ENCODE data around the gene GSTCD.
"Not testable (repeated sequence)": the region's sequence is repeated elsewhere in the genome, so short reads cannot be mapped to it uniquely, and the experiment has no call there.

GSTCD gene

DNA sequence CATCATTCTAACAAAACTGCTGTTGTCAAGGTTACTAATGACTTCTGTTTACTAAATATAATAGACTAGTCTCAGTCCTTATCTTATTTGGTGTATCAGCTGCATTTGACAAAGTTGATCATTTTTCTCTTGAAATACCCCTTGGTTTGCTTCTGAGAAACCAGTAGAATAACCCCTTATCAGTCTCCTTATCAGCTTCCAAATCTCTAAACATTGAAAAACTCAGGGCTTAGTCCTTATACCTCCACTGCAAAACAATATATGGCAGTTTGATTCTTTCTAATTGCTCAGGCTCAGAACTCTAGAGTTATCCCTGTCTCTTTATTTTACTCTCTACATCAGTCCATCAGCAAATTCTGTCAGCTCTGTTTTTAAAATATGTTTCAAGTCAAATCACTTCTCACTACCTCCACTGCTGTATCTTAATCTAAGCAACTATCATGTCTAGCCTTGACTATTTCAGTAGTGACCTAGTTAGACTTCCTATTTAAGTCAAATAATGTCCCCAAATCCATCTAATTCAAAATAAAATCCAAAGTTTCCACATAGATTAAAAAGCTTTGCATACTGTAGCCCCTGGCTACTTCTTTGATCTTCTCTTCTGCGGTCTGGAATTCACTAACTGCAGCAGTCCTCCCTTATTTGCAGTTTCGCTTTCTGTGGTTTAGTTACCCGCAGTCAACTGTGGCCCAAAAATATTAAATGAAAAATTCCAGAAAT, 99.6 kb downstream of the GSTCD start:
- no peak for DNase-seq (ENCODE audit: low read depth)

DNA sequence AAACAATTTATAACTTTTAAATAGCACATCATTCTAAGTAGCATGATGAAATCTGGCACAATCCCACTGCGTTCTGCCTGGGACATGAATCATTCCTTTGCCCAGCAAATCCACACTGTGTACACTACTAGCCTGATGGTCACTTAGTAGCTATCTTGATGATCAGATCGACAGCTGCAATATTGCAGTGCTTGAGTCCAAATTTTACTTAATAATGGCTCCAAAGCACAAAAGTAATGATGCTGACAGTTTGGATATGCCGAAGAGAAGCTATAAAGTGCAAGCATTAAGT, 100.1 kb downstream of the GSTCD start:
- DNase-seq (ENCODE audit: low read depth): no peak

DNA sequence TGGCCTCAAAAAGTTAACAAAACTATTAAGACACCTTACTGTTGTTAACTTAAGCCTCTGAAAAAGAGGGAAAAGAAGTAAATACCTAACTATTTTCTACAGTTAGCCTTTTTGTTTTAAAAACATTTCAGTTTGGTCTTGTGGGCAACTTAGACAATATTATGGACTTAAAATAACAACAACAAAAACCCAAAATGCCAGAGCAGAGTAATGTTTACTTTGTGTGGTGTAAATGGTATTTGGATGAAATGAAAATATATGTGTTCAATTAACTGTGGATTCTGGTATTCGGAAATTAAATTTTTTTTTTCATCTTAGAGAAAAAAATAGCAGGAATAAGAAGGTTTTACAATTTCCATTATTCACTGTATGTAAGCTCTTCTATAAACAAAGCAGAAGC, 107.1 kb downstream of the GSTCD start:
- no peak for DNase-seq (ENCODE audit: low read depth)

DNA sequence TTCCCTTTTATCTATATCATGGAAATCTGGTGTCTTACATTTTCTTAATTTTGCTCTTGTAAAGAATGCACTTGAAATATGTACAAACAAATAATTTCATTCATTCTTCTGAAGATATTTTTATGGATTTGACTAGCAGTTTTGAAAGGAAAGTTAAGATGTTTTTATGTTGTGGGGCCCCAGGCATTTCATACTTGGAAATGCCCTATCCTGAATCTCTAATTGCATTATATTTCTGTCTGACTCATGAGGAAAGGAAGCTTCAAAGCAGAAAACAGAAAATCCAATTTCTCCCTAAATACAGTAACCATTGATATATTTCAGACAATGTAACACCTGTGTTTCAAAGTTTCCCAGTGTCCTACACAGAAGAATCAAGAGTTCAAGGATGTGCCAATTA, 113.5 kb downstream of the GSTCD start:
- DNase-seq (ENCODE audit: low read depth): no peak

DNA sequence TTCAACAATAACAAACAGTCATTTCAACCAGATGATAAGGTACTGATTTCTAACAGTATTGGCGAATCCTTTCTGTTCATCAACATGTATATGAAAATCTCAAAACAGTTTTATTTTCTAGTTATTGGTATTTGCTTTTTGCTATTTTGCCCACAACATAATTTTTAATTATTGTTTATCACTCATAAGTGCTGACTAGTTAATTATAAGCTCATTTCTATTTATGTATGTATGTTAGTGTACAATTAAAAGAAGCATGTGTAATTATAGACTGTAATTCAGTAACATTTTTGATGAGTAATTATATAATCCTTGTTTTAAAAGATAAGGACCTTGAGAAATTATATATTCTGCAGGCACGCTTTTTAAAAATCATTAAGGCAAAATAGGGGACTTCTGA, 119.5 kb downstream of the GSTCD start:
- no peak for DNase-seq (ENCODE audit: low read depth)

DNA sequence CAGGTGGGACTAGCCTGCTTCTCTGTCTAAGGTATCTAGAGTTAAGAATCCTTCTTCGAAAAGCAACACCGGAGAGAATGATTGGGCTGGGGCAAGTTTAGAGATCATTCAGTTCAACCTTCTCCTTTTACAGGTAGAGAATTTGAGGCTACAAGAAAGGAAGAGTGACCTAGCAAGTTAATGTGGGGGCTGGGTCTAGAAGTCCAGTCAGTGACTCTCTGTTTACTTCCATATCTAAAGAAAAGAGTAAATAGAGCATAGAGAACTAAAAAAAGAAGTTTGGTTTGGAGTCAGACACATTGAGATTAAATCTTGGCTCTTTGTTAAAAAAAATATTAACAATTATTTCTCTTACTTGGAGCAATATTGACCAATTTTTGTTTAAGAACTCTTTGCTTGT, 122.6 kb downstream of the GSTCD start:
- DNase-seq (ENCODE audit: low read depth): no peak

DNA sequence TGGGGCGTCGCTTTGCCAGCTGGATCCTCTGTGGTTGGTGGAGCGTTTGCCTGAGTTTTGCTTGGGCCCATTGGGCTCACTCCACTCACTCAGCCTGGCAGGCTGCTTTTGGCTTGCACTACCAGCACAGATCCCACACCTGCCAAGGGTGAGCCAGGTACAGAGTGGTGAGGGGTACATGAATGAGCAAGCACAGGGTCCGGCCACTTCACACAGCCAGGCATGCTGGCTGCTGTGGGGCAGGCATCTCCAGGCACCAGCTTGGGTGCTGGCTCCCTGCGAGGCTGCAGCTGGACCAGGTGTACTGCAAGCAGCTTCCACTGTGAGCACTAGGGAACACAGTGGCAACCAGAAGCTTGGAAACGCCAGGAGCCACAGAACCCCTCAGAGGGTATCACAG, 126.6 kb downstream of the GSTCD start:
- no peak for DNase-seq (ENCODE audit: low read depth)

DNA sequence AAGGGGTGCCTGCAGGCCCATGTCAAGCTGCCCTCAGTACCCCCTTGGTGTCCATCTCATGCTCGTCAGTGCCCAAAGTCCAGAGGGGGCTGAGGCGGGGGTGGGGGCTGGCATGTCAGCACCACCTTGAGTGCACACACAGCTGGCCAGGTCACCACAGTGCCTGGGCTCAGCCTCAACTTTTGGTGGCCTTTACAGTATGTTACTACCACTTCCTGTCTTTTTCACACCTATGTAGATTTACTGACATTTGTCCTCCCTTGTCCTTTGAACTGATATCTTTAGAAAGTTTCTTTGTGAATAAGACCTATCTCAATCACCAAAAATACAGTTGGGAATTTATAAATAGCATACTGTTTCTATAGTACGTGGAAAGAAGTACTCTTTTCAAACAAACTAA, 128.0 kb downstream of the GSTCD start:
- no peak for DNase-seq (ENCODE audit: low read depth)

DNA sequence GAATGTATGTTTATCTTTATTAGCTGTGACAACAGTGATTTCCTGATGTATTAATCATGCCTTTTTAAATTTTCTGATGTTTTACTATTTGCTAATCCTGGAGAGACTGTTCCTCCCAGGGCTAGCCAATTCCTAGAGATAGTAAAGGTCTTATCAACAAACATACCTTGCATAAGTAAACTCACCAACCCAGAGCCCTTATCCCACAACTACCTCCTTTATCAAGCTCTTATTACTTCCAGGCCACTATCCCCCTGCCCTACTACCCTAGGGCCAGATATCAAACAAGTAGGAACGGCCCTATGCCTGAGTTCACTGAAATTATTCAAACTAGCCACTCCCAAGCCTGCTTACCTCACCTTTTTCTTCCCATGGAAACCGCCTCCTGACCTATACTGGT, 128.5 kb downstream of the GSTCD start:
- DNase-seq (ENCODE audit: low read depth): no peak

DNA sequence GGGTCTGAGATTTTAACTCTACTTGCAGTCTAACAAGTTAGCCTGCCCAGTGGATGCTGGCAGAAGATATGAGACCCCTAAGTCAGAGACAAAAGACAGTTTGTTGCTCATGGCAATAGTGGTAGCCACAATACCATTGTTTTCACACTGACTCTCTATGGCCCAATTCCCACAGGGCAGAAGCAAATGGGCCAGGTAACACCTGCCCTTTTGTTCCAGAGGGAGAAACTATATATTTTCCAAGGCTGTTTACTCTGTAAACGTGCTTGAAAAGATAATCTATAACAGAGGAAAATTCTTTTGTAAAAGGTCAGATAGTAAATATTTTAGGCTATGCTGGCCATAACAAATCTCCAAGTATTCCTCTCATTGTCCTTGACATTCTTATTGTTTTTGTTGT, 129.5 kb downstream of the GSTCD start:
- no peak for DNase-seq (ENCODE audit: low read depth)

DNA sequence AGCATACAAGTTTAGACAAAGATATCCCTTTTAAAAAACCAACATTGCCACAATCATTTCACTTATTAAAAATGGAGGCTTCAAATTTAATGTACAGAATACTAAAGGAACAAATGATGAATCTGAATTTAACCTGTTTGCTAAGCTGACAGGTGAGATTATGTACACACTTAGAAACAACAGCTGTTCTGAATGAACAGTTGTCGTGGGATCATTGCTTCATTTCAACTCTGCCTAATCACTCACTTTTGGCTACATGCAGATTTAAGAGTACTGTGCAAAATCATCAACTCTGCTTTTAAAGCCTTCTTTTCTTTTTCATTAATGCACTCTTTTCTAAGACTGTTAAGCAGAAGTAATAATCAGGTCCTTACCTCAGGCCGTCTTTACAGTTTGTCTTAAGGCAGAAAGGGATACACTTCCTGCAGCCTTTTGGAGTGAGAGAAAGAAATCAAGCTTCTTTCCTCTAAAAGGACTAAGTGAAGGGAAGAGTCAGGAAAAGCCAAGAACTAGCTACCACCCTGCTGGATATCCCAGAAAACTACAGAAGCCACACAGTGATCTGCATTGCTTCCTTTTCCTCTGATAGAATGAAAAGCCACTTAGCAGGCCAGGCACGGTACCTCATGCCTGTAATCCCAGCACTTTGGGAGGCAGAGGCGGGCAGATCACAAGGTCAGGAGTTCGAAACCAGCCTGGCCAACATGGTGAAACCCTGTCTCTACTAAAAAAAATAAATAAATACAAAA, 132.0 kb downstream of the GSTCD start:
- DNase-seq (ENCODE audit: low read depth): no peak

DNA sequence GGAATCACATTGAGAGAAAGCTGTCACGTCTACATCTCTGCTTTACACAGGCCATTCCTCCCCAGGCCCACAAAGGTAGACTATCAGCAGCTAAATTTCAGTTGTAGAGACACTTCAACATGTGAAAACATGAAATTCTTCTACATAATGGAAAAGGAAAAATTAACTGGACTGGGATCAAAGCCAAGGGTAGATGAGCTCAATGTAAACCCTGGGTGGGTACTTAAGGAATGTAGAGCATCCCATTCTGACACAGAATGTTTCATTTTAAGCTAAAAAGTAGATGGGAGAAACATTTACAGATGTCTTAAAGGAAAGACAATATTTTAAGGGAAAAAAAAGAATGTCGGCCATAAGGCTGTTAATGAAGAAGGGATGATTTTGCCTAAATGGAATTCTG, 135.4 kb downstream of the GSTCD start:
- no peak for DNase-seq (ENCODE audit: low read depth)

DNA sequence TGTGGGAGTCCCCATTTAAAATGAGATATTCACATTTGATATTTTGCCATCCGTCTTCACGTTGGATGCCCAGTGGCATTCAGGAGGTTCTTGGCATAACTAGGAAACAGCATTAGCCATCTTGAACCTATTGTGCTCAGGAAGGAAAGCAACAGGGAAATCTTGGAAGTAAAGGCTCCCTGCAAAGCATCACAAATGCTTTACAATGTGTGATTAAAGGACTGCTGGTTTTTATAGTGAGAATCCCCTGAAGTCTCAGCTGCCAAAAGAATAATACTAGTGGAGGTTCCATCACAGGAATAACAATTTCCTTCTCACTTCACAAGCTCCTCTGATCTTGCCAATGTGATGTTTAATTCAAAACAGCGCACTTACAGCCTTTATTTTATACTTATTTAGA, 137.0 kb downstream of the GSTCD start:
- DNase-seq (ENCODE audit: low read depth): no peak

DNA sequence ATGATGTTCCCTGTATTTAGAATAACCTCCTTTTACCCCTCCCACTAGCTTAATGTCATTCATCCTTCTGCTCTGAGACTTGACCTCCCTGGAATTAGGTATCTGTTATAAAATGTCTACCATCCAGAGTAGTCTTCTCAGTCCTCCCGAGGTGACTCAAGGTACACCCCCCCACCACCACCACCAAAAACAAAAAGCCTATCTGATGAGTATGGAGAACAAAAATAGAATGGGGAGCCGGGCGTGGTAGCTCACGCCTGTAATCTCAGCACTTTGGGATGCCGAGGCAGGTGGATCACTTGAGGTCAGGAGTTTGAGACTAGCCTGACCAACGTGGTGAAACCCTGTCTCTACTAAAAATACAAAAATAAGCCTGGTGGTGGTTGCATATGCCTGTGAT, 139.8 kb downstream of the GSTCD start:
- DNase-seq (ENCODE audit: low read depth): not testable (repeated sequence)

DNA sequence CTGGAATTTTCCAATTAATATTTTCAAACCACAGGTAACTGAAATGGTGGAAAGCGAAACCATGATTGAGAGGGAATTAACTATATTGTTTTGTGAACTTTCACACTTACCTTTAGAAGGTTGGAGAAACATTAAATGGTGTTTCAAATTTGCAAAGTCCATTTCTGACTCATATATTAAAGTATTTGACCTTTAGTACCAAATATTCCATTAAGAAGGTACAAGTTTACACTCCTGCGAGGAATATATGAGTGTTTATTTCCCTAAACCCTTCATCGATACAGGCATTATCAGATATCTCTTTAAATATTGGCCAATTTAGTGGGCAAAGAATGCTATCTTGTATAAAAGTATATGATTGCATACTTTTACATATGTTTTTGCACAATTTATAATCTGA, 142.6 kb downstream of the GSTCD start:
- no peak for DNase-seq (ENCODE audit: low read depth)

DNA sequence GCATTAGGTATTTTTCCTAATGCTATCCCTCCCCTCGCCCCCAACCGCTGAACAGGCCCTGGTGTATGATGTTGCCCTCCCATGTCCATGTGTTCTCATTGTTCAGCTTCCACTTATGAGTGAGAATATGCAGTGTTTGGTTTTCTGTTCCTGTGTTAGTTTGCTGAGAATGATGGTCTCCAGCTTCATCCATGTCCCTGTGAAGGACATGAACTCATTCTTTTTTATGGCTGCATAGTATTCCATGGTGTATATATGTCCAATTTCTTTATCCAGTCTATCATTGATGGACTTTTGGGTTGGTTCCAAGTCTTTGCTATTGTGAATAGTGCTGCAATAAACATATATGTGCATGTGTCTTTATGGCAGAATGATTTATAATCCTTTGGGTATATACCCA, 143.6 kb downstream of the GSTCD start:
- not testable (repeated sequence) for DNase-seq (ENCODE audit: low read depth)

DNA sequence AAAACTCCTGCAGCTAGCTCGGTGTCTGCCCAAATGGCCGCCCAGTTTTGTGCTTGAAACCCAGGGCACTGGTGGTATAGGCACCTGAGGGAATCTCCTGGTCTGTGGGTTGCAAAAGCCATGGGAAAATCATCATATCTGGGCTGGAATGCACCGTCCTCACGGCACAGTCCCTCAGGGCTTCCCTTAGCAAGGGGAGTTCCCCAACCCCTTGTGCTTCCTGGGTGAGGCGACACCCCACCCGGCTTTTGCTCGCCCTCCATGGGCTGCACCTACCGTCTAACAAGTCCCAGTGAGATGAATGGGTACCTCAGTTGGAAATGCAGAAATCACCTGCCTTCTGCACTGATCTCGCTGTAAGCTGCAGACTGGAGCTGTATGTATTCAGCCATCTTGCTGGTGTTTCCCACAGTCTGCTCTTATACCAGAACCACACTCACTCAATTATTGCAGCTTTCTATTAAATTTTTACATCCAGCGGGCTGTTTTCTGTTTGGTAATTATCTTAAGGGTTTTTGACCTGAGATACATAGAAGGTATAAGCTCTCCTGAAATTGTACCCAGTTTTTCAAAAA, 150.0 kb downstream of the GSTCD start:
- no peak for DNase-seq (ENCODE audit: low read depth)

DNA sequence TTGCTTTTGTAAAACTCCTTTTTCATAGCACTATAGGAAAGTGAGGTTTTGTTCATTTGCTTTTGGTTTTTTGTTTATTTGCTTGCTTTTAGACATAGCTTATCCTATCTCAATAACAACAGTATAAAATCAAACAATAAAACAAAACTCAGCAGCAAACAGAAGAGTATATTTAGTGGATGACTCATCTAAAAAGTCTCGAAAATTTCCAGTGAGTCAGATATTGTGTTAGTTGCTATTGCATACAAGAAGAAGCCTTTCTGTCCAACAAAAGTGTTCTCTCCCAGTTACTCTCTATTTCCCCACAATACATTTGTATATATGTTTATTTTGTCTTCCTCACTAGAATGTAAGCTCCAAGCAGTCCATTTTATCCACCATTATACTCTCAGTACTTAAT, 150.6 kb downstream of the GSTCD start:
- no peak for DNase-seq (ENCODE audit: low read depth)

DNA sequence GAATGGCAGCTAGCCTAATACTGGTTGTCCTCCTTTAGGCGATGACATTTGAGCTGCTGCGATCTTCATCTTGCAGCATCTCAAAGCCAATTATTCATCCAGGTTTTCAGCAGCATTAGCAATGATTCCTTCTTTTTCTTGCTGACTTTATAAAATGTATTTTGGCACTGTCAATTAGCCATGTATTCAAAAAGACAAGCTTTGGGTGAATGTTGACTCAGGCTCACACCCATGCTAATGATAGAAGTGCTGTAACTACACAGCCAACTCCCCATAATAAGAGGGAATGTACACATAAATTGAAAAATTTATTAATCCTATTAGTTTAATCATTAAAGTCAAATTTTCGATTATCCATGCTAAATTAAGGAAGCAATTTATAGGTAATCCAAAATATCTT, 162.4 kb downstream of the GSTCD start:
- DNase-seq (ENCODE audit: low read depth): no peak

DNA sequence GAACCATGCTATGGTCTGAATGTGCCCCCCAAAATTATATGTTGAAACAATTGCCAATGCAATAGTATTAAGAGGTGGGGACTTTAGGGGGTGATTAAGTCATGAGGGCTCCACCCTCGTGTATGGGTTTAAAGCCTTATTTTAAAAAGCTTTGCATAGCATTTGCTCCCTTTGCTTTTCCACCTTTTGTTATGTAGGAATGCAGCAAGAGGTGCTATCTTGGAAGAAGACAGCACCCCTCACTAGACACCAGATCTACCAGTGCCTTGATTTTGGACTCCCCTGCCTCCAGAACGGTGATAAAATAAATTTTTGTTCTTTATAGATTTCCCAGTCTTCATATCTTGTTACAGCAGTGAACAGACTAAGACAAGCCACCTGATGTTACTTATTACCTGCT, 163.4 kb downstream of the GSTCD start:
- DNase-seq (ENCODE audit: low read depth): no peak

DNA sequence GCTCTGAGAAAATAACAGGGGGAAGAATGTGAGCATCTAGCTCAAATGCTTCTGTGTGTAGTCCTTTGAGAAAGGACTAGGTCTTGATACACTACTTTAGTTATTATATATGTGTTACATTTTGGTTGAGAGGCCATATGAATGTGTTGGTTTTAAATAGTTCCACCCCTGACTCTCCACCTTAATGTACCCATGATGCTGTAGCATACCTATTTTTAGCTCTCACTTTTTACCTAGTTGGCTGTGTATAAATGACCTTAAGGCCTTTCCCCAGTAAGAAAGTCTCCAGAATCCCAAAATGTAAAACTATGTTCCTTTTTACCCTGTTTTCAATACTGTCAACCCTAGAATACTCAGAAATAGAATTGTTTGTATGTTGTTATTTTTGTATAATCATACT, 166.6 kb downstream of the GSTCD start:
- no peak for DNase-seq (ENCODE audit: low read depth)

DNA sequence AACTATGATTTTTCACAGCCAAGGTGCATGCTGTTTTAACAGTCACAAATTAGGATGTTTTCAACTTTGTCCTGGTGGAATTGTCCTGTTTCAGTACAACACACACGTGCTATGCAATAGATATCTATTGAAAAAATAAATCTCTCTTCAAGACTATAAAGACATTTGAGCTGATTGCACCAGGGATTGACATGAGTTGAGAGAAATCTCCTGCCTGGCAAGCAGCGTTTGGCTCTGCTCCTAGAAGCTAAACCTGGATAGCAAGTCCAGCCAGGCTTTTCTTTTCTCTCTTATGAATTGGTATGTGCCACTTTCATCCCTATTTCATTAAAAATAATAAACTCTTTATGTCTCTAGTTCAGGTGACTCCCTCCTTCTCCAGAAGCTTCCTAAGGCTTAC, 170.1 kb downstream of the GSTCD start:
- DNase-seq (ENCODE audit: low read depth): no peak

DNA sequence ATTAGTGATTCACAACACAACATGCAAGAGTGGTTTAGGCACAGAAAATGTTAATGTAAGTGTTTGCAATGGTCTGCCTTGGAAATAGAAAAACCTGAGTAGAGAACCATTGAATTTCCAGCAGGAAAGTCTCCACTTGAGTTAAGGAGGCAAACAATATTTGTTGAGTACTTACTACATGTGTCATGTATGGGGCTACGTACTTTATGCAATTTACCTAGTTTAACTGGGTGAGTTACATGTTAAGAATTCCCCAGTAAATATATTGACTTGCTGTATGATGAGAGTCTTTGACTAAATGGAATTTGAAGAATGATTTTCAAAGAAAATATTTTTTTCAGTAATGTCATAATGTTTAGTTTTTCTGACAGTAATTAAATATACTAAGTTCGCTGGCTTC, 178.9 kb downstream of the GSTCD start:
- no peak for DNase-seq (ENCODE audit: low read depth)
